Hepatocyte (in vitro differentiated cells): Measurements from ENCODE around the gene ASMT. TPM values are rescaled to one million over a fixed set of nuclear protein-coding genes. Genes with fewer than 3 reads are reported as not detected.
"Not testable (repeated sequence)": the region's sequence is repeated elsewhere in the genome, so short reads cannot be mapped to it uniquely, and the experiment has no call there.

Experiments used
- DNase-seq: peaks from one replicate; pipeline ENCODE4 v3.0.0-alpha.2; 2016; ENCODE audit warnings: low spot score
- H2AFZ ChIP-seq: fragments of 200-600 bp; sonication (generic); 2 replicates; pipeline ENCODE4 v1.6.0; 2016; ENCODE audit warnings: antibody characterized with exemption, mild to moderate bottlenecking
- H3K27ac ChIP-seq: fragments of 200-600 bp; sonication (generic); 2 replicates; pipeline ENCODE4 v1.5.1; 2016; ENCODE audit warnings: mild to moderate bottlenecking
- H3K27me3 ChIP-seq: fragments of 200-600 bp; sonication (generic); 2 replicates; pipeline ENCODE4 v1.6.1; 2016
- H3K36me3 ChIP-seq: fragments of 200-600 bp; sonication (generic); replicated peaks from 2 replicates; pipeline ENCODE4 v1.5.1; 2016; ENCODE audit warnings: low read depth; ENCODE audit not compliant: insufficient read depth
- H3K4me1 ChIP-seq: fragments of 200-600 bp; sonication (generic); 2 replicates; pipeline ENCODE4 v1.5.1; 2016; ENCODE audit warnings: mild to moderate bottlenecking, moderate library complexity; ENCODE audit not compliant: insufficient read depth
- H3K4me2 ChIP-seq: fragments of 200-600 bp; sonication (generic); 2 replicates; pipeline ENCODE4 v1.6.0; 2016
- H3K4me3 ChIP-seq: fragments of 200-600 bp; sonication (generic); 2 replicates; pipeline ENCODE4 v1.5.1; 2016; ENCODE audit warnings: mild to moderate bottlenecking
- H3K79me2 ChIP-seq: fragments of 200-600 bp; sonication (generic); 2 replicates; pipeline ENCODE4 v1.6.0; 2017; ENCODE audit warnings: mild to moderate bottlenecking
- H3K9me2 ChIP-seq: fragments of 200-600 bp; sonication (generic); replicated peaks from 2 replicates; pipeline ENCODE4 v1.6.0; 2017; ENCODE audit warnings: mild to moderate bottlenecking; ENCODE audit not compliant: insufficient read depth
- H3K9me3 ChIP-seq: fragments of 200-600 bp; sonication (generic); 2 replicates; pipeline ENCODE4 v1.5.1; 2016; ENCODE audit warnings: low read depth, mild to moderate bottlenecking
- H4K20me1 ChIP-seq: fragments of 200-600 bp; sonication (generic); 2 replicates; pipeline ENCODE4 v1.6.0; 2016; ENCODE audit warnings: mild to moderate bottlenecking; ENCODE audit not compliant: insufficient read depth, poor library complexity, severe bottlenecking
- EZH2 ChIP-seq: fragments of 200-600 bp; sonication (generic); IDR thresholded peaks from 2 replicates; pipeline ENCODE4 v1.6.1; 2016; ENCODE audit warnings: antibody characterized with exemption, mild to moderate bottlenecking, borderline replicate concordance
- EZH2phosphoT487 ChIP-seq: fragments of 200-600 bp; sonication (generic); IDR thresholded peaks from one replicate; pipeline ENCODE4 v1.6.1; 2018; ENCODE audit warnings: antibody characterized with exemption, mild to moderate bottlenecking, low read depth, moderate library complexity; ENCODE audit not compliant: unreplicated experiment, severe bottlenecking
- WGBS: methylation state at CpG from one replicate; pipeline ENCODE4 v1.1.6; 2016; ENCODE audit warnings: low lambda C conversion rate; ENCODE audit errors: missing lambda C conversion rate; 5-methylcytosine and 5-hydroxymethylcytosine counted together
- polyA plus RNA-seq: library from polyadenylated mRNA; unstranded; fragments of >200 nt; fragmentation: Nextera tagmentation; extraction: Ambion mirVana; gene quantifications from 2 replicates; pipeline ENCODE4 v1.2.1, GENCODE V29; 2016
- total RNA-seq: library from RNA; depleted of rRNA; stranded (reverse); fragments of >200 nt; gene quantifications from 2 replicates; pipeline ENCODE4 v1.2.3, GENCODE V29; 2014
- TF ChIP-seq, protein P1 (sequence below): fragments of 200-600 bp; sonication (generic); IDR thresholded peaks from 2 replicates; pipeline ENCODE4 v1.5.1; 2016; ENCODE audit warnings: antibody characterized with exemption, mild to moderate bottlenecking; ENCODE audit not compliant: poor library complexity

ASMT gene
- total and polyA plus RNA-seq, 2 experiments from 2014 or later = not detected

DNA sequence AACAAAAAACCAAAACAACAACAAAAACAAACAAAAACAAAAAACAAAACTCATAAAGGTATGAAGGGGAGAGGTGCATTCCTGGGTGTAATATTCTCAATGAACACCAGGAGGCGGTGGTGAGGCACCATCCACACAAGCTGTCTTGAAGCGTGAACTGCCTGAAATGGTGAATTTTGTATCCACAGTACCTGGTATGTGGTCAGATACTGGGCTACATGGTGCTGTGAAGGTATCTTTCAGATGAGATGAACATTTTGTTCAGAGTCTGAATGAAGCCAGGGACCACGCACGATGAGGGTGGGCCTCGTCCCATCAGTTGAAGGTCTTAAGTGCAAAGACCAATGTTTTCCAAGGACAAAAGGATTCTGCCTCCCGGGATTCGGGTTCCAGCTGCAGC lies 58.5 kb downstream of the ASMT start:
- TF ChIP-seq EZH2 = no peak
- TF ChIP-seq, protein P1, sequence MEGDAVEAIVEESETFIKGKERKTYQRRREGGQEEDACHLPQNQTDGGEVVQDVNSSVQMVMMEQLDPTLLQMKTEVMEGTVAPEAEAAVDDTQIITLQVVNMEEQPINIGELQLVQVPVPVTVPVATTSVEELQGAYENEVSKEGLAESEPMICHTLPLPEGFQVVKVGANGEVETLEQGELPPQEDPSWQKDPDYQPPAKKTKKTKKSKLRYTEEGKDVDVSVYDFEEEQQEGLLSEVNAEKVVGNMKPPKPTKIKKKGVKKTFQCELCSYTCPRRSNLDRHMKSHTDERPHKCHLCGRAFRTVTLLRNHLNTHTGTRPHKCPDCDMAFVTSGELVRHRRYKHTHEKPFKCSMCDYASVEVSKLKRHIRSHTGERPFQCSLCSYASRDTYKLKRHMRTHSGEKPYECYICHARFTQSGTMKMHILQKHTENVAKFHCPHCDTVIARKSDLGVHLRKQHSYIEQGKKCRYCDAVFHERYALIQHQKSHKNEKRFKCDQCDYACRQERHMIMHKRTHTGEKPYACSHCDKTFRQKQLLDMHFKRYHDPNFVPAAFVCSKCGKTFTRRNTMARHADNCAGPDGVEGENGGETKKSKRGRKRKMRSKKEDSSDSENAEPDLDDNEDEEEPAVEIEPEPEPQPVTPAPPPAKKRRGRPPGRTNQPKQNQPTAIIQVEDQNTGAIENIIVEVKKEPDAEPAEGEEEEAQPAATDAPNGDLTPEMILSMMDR = peak; percentile 55
- no peak for TF ChIP-seq EZH2phosphoT487
- no peak overlapping the region for H3K4me3 ChIP-seq
- H3K27ac ChIP-seq = no peak overlapping the region

DNA sequence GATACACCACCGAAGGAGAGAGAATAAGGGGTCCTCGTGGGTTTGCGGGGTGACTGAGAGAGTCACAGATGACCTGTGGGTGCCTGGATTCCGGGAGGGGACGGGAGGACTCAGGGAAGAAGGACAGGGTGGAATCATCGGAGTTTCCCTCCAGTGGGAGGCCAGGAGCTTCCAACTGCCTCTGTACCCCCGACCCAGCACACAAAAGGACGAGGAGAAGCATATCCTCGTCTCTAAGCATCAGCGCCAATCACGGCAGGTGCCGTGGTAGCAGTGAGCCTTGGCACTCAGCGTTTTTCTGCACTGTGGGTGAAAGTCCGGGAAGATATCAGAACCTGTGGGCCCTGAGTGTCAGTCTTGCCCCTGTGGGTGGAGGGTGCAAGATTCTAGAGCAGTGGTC lies 62.0 kb downstream of the ASMT start:
- Histone ChIP-seq H3K9me2 (no peaks in the 10 kb centered on the region), H3K36me3 (no peaks in the 10 kb centered on the region), H3K4me3 (no peak overlapping the region), H3K4me2 (no peak overlapping the region), H3K9me3 (no peaks in the 10 kb centered on the region), H3K27ac (no peak overlapping the region), H3K4me1 (no peaks in the 10 kb centered on the region), H4K20me1 (no peaks in the 10 kb centered on the region), H3K27me3 (no peaks in the 10 kb centered on the region), H2AFZ (no peak overlapping the region), H3K79me2 (no peaks in the 10 kb centered on the region)
- no peak for TF ChIP-seq EZH2phosphoT487
- no peak for TF ChIP-seq EZH2
- TF ChIP-seq, protein P1 = no peak
- DNase-seq = no peak
- WGBS = 92% methylated on average over 13 of the region's 14 CpGs

More for the DNA sequence above, 58.5 kb downstream of the ASMT start:
- no peaks in the 10 kb centered on the region for H3K79me2 ChIP-seq
- H3K9me2 ChIP-seq = no peaks in the 10 kb centered on the region
- H3K36me3 ChIP-seq = no peaks in the 10 kb centered on the region
- H3K27me3 ChIP-seq = no peaks in the 10 kb centered on the region
- H4K20me1 ChIP-seq = no peaks in the 10 kb centered on the region
- peak; percentile 29 for DNase-seq
- H3K4me1 ChIP-seq = no peaks in the 10 kb centered on the region
- 81% methylated on average over 7 of the region's 7 CpGs for WGBS
- H3K4me2 ChIP-seq = no peak overlapping the region
- no peak overlapping the region for H2AFZ ChIP-seq
- H3K9me3 ChIP-seq = no peaks in the 10 kb centered on the region

DNA sequence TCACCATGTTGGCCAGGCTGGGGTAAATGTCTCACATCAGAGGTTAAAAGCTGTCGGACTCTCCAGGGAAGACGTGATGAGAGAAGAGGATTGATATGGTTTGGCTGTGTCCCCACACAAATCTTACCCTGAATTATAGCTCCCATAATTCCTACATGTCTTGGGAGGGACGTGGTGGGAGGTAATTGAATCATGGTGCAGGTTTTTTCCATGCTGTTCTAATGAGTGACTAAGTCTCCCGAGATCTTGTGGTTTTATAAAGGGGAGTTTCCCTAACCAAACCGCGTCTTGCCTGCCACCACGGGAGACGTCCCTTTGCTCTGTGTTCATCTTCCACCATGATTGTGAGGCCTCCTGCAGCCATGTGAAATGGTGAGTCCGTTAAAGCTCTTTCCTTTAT lies 64.4 kb downstream of the ASMT start:
- H4K20me1 ChIP-seq = no peaks in the 10 kb centered on the region
- H3K9me3 ChIP-seq = no peaks in the 10 kb centered on the region
- TF ChIP-seq, protein P1 = no peak
- TF ChIP-seq EZH2 (no peak), EZH2phosphoT487 (no peak)
- no peaks in the 10 kb centered on the region for H3K36me3 ChIP-seq
- H3K4me3 ChIP-seq = no peak overlapping the region
- WGBS = 68% methylated on average over 9 of the region's 9 CpGs
- no peaks in the 10 kb centered on the region for H3K27me3 ChIP-seq
- no peaks in the 10 kb centered on the region for H3K9me2 ChIP-seq
- no peak overlapping the region for H3K4me2 ChIP-seq
- no peaks in the 10 kb centered on the region for H3K4me1 ChIP-seq
- H3K79me2 ChIP-seq = no peaks in the 10 kb centered on the region
- H2AFZ ChIP-seq = no peak overlapping the region
- H3K27ac ChIP-seq = no peak overlapping the region
- DNase-seq = no peak

DNA sequence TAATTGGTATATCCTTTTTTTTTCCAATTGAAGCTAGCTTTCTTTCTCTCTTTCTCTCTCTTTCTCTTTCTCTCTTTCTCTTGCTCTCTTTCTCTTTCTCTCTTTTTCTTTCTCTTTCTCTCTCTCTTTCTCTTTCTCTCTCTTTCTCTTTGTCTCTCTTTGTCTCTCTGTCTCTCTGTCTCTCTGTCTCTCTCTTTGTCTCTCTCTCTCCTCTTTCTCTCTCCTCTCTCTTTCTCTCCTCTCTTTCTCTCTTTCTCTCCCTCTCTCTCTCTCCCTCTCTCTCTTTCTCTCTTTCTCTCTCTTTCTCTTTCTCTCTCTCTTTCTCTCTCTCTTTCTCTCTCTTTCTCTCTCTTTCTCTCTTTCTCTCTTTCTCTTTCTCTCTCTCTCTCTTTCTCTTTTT lies 66.6 kb downstream of the ASMT start:
- Histone ChIP-seq H3K27ac (no peak overlapping the region), H2AFZ (no peak overlapping the region), H3K79me2 (no peaks in the 10 kb centered on the region), H3K4me2 (no peak overlapping the region), H3K9me3 (no peaks in the 10 kb centered on the region), H3K9me2 (no peaks in the 10 kb centered on the region), H3K27me3 (no peaks in the 10 kb centered on the region), H3K36me3 (no peaks in the 10 kb centered on the region), H3K4me3 (no peak overlapping the region), H4K20me1 (no peaks in the 10 kb centered on the region), H3K4me1 (no peaks in the 10 kb centered on the region)
- no peak for DNase-seq
- no peak for TF ChIP-seq EZH2
- TF ChIP-seq, protein P1 = no peak
- TF ChIP-seq EZH2phosphoT487 = no peak

DNA sequence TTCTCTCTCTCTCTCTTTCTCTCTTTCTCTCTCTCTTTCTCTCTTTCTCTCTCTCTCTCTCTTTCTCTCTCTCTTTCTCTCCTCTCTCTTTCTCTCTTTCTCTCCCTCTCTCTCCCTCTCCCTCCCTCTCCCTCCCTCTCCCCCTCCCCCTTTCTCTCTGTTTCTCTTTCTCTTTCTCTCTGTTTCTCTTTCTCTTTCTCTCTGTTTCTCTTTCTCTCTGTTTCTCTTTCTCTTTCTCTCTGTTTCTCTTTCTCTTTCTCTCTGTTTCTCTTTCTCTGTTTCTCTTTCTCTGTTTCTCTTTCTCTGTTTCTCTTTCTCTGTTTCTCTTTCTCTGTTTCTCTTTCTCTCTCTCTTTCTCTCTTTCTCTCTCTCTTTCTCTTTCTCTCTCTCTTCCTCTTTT lies 67.0 kb downstream of the ASMT start:
- H3K9me3 ChIP-seq, DNase-seq, H3K36me3 ChIP-seq: not testable (repeated sequence)

DNA sequence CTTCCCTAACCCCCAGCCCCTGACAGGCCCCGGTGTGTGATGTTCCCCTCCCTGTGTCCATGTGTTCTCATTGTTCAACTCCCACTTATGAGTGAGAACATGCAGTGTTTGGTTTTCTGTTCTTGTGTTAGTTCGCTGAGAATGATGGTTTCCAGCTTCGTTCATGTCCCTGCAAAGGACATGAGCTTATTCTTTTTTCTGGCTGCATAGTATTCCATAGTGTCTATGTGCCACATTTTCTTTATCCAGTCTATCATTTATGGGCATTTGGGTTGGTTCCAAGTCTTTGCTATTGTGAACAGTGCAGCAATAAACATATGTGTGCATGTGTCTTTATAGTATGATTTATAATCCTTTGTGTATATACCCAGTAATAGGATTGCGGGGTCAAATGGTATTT lies 67.6 kb downstream of the ASMT start:
- not testable (repeated sequence) for H3K9me2 ChIP-seq, H3K4me2 ChIP-seq, H4K20me1 ChIP-seq, H3K4me3 ChIP-seq, H3K9me3 ChIP-seq, H3K36me3 ChIP-seq, DNase-seq, H3K27ac ChIP-seq, H2AFZ ChIP-seq, H3K4me1 ChIP-seq, H3K79me2 ChIP-seq, H3K27me3 ChIP-seq
- WGBS = 95% methylated on average over 4 of the region's 4 CpGs

More for the DNA sequence above, 67.0 kb downstream of the ASMT start:
- H3K9me2 ChIP-seq, H3K4me1 ChIP-seq, H2AFZ ChIP-seq, H3K27me3 ChIP-seq, H3K79me2 ChIP-seq, H4K20me1 ChIP-seq, H3K4me2 ChIP-seq, H3K27ac ChIP-seq, H3K4me3 ChIP-seq: not testable (repeated sequence)
